Amniotic epithelial cell (primary cell): ENCODE measurements around the gene OR5F1.

ENCODE experiments used
- DNase-seq: peaks from one replicate; pipeline ENCODE4 v3.0.0-alpha.2; 2010; ENCODE audit warnings: low read depth

Gene OR5F1

GRCh38 chr11:55994525-55994924, at the start of gene OR5F1:
TSS of gene OR5F1 (minus strand) at chr11:55994625. CDS start at chr11:55994625, 0 bp downstream.
- DNase-seq: no peak

DNA sequence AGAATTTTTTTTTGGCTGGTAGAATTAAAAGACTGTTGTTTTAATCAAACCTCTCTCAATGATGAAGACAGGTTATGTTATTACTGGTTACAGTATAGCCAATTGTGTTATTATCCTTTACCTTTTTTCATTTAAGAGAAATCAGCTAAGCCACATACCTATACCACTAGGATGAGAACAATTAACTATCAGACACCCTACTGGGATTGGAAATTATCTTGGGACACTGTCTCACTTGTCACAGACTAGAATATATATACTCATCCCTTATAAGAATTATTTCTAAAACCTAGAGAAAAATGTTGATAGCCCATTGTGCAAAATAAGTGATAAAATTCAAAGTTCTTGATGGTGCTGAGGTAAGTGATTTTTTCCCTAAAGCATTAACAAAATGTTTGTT, 32.9 kb upstream of the OR5F1 start, which contains the start of gene OR5AS1:
TSS of gene OR5AS1 (plus strand) at position 301 of the 400 bp plus-strand sequence. CDS start 2,765 bp downstream, outside the sequence.
- no peak for DNase-seq

DNA sequence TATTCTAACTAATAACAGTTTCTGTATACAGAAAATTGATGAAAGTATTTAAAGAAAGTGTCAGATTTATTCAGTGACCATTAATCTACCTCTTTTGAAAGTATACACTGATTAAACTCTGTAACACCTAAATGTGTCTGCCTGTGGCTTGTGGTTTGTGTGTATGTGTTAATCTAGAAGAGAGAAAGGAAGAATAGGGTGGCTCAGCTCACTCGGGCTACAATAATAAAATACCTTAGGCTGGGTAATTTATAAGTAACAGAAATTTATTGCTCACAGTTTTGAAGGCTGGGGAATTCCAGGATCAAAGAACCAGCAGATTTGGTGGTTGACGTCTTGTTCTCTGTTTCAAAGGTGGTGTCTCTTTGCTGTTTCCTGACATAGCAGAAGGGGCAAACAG, 19.4 kb upstream of the OR5F1 start:
- no peak for DNase-seq

DNA sequence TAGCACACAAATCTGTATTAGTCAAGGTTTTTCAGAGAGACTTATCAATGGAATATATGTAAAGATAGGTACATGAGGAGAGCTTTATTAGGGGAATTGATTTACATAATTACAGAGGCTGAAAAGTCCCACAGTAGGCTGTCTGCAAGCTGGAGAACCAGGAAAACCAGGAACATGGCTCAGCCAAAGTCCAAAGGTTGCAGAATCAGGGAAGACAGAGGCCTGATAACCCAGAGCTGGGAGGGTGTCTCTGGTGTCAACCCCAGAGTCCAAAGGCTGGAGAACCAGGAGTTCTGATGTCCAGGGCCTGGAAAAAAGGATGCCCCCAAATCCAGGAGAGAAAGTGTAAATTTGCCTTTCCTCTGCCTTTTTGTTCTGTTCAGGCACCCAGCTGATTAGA, 16.3 kb upstream of the OR5F1 start:
- DNase-seq: no peak

DNA sequence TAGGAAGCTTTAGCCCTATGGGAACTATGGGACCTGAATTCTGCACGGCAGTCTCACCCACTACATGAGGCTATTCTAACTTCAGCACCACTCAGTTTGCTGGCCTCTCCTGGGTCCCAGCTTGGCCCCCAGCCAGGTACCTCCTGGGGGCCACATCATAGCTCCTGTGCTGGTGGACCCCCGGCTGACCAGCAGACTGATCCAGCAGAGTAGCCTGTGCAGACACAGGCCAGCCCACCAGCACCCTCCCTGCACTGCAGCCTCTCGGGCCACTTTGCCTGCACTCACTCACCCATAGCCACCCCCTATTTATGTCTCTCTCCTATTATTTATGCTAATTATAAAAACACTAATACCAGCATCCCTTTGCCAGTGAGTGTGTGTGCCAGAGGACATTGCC, 23.5 kb downstream of the OR5F1 start:
- no peak for DNase-seq

GRCh38 chr11:55969845-55970244, 24.6 kb downstream of the OR5F1 start, which contains the start of gene OR10AG1:
TSS of gene OR10AG1 (minus strand) at chr11:55969945. CDS start at chr11:55969907, 38 bp downstream.
- DNase-seq: no peak

GRCh38 chr11:55967914-55968313, 26.5 kb downstream of the OR5F1 start:
- no peak for DNase-seq

DNA sequence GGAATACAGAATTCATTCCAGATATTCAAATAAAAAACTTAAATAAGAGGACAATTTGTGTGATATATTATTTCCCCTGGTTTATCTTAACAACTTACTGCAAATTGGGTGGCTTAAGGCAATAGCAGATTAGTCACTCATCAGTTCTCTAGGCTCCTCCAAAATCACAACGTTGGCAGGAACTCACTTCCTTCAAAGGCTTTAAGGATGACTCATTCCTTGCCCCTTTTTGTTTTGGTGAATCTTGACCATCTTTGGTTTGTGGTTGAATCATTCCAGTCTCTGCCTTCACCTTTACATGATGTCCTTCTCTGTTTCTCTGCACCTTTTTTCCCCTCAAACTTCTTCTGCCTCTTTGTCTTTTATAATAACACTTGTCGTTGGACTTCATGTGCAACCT, 28.0 kb downstream of the OR5F1 start:
- DNase-seq: no peak

DNA sequence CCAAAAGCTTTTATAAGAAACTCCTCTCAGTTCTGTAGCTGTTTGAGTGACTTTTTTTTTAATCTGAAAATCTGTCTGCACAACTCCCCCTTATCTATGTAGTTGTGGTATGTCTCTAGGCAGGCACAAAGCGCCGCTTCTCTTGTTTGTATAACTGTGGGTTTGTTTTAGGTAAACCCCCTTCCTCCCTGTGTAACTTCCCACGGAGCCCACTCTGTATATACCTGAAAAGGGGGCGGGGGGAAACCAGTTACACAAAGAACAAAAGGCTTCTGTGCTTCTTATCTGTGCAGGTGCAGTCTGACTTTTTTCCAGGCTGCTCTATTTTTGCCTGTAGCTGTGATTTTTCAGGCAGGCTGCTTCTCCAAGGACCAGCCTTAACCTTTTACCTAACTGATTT, 37.9 kb downstream of the OR5F1 start:
- no peak for DNase-seq

- DNase-seq: no peak
Observed at GRCh38 chr11:55949330-55949729, 45.1 kb downstream of the OR5F1 start.
